Endodermal cell (in vitro differentiated cells): ENCODE data around the gene PROSER3. TPM values are rescaled to one million over a fixed set of nuclear protein-coding genes. Genes with fewer than 3 reads are reported as not detected.
A peak's percentile ranks its signal among the peaks of the same experiment; 100 is the strongest.

Experiments
- DNase-seq: peaks from one replicate; pipeline ENCODE4 v3.0.0-alpha.2; 2017
- H3K27ac ChIP-seq: 2 replicates; pipeline ENCODE4 v1.5.1; 2013; ENCODE audit warnings: mild to moderate bottlenecking, low read depth, low read length, moderate library complexity
- H3K27me3 ChIP-seq: 2 replicates; pipeline ENCODE4 v1.6.1; 2013; ENCODE audit warnings: mild to moderate bottlenecking, low read length, moderate library complexity; ENCODE audit not compliant: insufficient read depth, control insufficient read depth, poor library complexity, severe bottlenecking
- H3K36me3 ChIP-seq: 2 replicates; pipeline ENCODE4 v1.7.0; 2013; ENCODE audit warnings: mild to moderate bottlenecking, low read length, moderate library complexity; ENCODE audit not compliant: control insufficient read depth, insufficient read depth
- H3K4me1 ChIP-seq: one replicate; pipeline ENCODE4 v1.7.0; 2013; ENCODE audit warnings: low read length; ENCODE audit not compliant: control insufficient read depth, insufficient read depth
- H3K4me3 ChIP-seq: 2 replicates; pipeline ENCODE4 v1.5.1; 2013; ENCODE audit warnings: mild to moderate bottlenecking, low read length, moderate library complexity
- H3K9ac ChIP-seq: 2 replicates; pipeline ENCODE4 v1.6.1; 2013; ENCODE audit warnings: mild to moderate bottlenecking, low read length, moderate library complexity; ENCODE audit not compliant: poor library complexity, severe bottlenecking; ENCODE audit errors: extremely low read depth
- H3K9me3 ChIP-seq: 2 replicates; pipeline ENCODE4 v1.6.1; 2013; ENCODE audit warnings: mild to moderate bottlenecking, low read length, moderate library complexity; ENCODE audit not compliant: control insufficient read depth
- H3K27ac Mint-ChIP-seq: 2 replicates; pipeline ENCODE4 v1.8.0; 2020; ENCODE audit warnings: mixed read lengths
- H3K27me3 Mint-ChIP-seq: 2 replicates; pipeline ENCODE4 v1.8.0; 2021; ENCODE audit warnings: mild to moderate bottlenecking, mixed read lengths; ENCODE audit not compliant: insufficient read depth
- H3K36me3 Mint-ChIP-seq: 2 replicates; pipeline ENCODE4 v1.8.0; 2020; ENCODE audit warnings: low read depth, mixed read lengths
- H3K4me1 Mint-ChIP-seq: 2 replicates; pipeline ENCODE4 v1.8.0; 2020; ENCODE audit warnings: mixed read lengths
- H3K4me3 Mint-ChIP-seq: 2 replicates; pipeline ENCODE4 v1.8.0; 2020; ENCODE audit warnings: mild to moderate bottlenecking, moderate library complexity, mixed read lengths
- H3K9me3 Mint-ChIP-seq: 2 replicates; pipeline ENCODE4 v1.8.0; 2020; ENCODE audit warnings: mild to moderate bottlenecking, mixed read lengths
- CTCF ChIP-seq: fragments of 200-600 bp; sonication (generic); conservative IDR thresholded peaks from 2 replicates; pipeline ENCODE4 v1.5.0; 2021; ENCODE audit warnings: antibody characterized with exemption, mild to moderate bottlenecking
- WGBS, 2 experiments: methylation state at CpG; one replicate each; pipeline versions ENCODE4 v1.1.5 to v1.1.7; 2013; ENCODE audit warnings: missing lambda C conversion rate in 2 of 2, mixed read lengths in 1 of 2; ENCODE audit not compliant: insufficient coverage in 1 of 2, insufficient read length in 1 of 2; 5-methylcytosine and 5-hydroxymethylcytosine counted together
- total RNA-seq, 2 donors: library from RNA; stranded (reverse); fragmentation: NEBNext Ultra II Directional in 1 of 2; extraction: Animal tissue kit (Norgen Biotek cat#: 25700) in 1 of 2; gene quantifications; 2 replicates in 1 of 2; 3 replicates in 1 of 2; pipeline ENCODE4 v1.2.1, GENCODE V29; 2021

Gene PROSER3
- total RNA-seq, 2 donors from 2014 or later, result 37.8 to 45.4 TPM

- Mint-ChIP-seq H3K27ac (peak within 1 kb of the TSS; percentile 100), H3K27me3 (no peaks in the 10 kb centered on the region), H3K4me1 (peaks cover 10% of the 10 kb centered on the region), H3K4me3 (peak within 1 kb of the TSS; percentile 82), H3K36me3 (peaks cover 9% of the 10 kb centered on the region), H3K9me3 (no peaks in the 10 kb centered on the region)
- Histone ChIP-seq H3K27me3 (no peaks in the 10 kb centered on the region), H3K4me3 (peak within 1 kb of the TSS; percentile 98), H3K4me1 (no peaks in the 10 kb centered on the region), H3K36me3 (peaks cover 3% of the 10 kb centered on the region), H3K27ac (peak within 1 kb of the TSS; percentile 99), H3K9me3 (no peaks in the 10 kb centered on the region), H3K9ac (peak within 1 kb of the TSS; percentile 99)
- 1 to 3% methylated on average over 16 to 40 of the region's 40 CpGs for WGBS, 2 experiments
- TF ChIP-seq CTCF, result no peak
- peak; percentile 98 for DNase-seq
Measured at GRCh38 chr19:35745328-35746086, 12.5 kb upstream of the PROSER3 start, which contains the start of the genes PSENEN and U2AF1L4. Gene PSENEN (plus strand): TSS chr19:35745651. CDS start chr19:35745931, 280 bp downstream. Gene U2AF1L4 (minus strand): TSS chr19:35745418. CDS start chr19:35745391, 27 bp downstream.

GRCh38 chr19:35746087-35746462, 11.9 kb upstream of the PROSER3 start:
- Histone ChIP-seq H3K27ac (no peak overlapping the region), H3K9ac (peak overlapping the region; percentile 99), H3K4me1 (no peaks in the 10 kb centered on the region), H3K27me3 (no peaks in the 10 kb centered on the region), H3K9me3 (no peaks in the 10 kb centered on the region), H3K4me3 (peak overlapping the region; percentile 98), H3K36me3 (peaks cover 3% of the 10 kb centered on the region)
- no peak for TF ChIP-seq CTCF
- peak overlapping the region; percentile 100 for H3K27ac Mint-ChIP-seq
- no peaks in the 10 kb centered on the region for H3K27me3 Mint-ChIP-seq
- H3K4me1 Mint-ChIP-seq, result peaks cover 10% of the 10 kb centered on the region
- WGBS, 2 experiments, result 4 to 24% methylated on average over 3 to 4 of the region's 4 CpGs
- H3K4me3 Mint-ChIP-seq, result peak overlapping the region; percentile 82
- peaks cover 9% of the 10 kb centered on the region for H3K36me3 Mint-ChIP-seq
- no peaks in the 10 kb centered on the region for H3K9me3 Mint-ChIP-seq
- DNase-seq, result no peak

- Mint-ChIP-seq H3K27ac (peak overlapping the region; percentile 100), H3K4me3 (peak overlapping the region; percentile 82), H3K36me3 (peaks cover 9% of the 10 kb centered on the region), H3K27me3 (no peaks in the 10 kb centered on the region), H3K4me1 (peaks cover 10% of the 10 kb centered on the region), H3K9me3 (no peaks in the 10 kb centered on the region)
- Histone ChIP-seq H3K36me3 (peaks cover 3% of the 10 kb centered on the region), H3K4me1 (no peaks in the 10 kb centered on the region), H3K27me3 (no peaks in the 10 kb centered on the region), H3K27ac (no peak overlapping the region), H3K9ac (peak overlapping the region; percentile 99), H3K9me3 (no peaks in the 10 kb centered on the region), H3K4me3 (peak overlapping the region; percentile 98)
- 86 to 96% methylated on average over 4 to 5 of the region's 5 CpGs for WGBS, 2 experiments
- no peak for TF ChIP-seq CTCF
- no peak for DNase-seq
Measured at GRCh38 chr19:35746531-35746930, 11.4 kb upstream of the PROSER3 start.
